Common myeloid progenitor, CD34-positive (primary cell): ENCODE results near the gene MEN1.

Experiments
- CTCF ChIA-PET: fragments of 350-600 bp; sonication (Branson Sonifier 250); formaldehyde crosslinking; loops from one replicate; lab custom pipeline; 2021; ENCODE audit warnings: antibody characterized with exemption; lab: Charles Lee
- POLR2A ChIA-PET: fragments of 350-600 bp; sonication (Branson Sonifier 250); formaldehyde crosslinking; loops from one replicate; lab custom pipeline; 2021; ENCODE audit warnings: antibody characterized with exemption; lab: Charles Lee
- DNase-seq, 3 donors: peaks; one replicate each; pipeline versions ENCODE4 v3.0.0 to v3.0.0-alpha.2; 2013
- H3K27ac ChIP-seq, 2 experiments: 1 replicate in 1 of 2; 2 replicates in 1 of 2; pipeline ENCODE4 v1.7.0; 2013; ENCODE audit warnings: inconsistent platforms in 2 of 2, low read length in 2 of 2, mild to moderate bottlenecking in 2 of 2, low read depth in 1 of 2, moderate library complexity in 1 of 2; ENCODE audit not compliant: severe bottlenecking in 2 of 2, insufficient read depth in 1 of 2, poor library complexity in 1 of 2
- H3K27me3 ChIP-seq, 5 experiments: replicated peaks in 2 of 5; 1 replicate in 3 of 5; 2 replicates in 2 of 5; pipeline versions ENCODE4 v1.6.1 to v1.7.0; 2013; ENCODE audit warnings: low read length in 4 of 5, mild to moderate bottlenecking in 2 of 5, moderate library complexity in 2 of 5, inconsistent platforms in 1 of 5; ENCODE audit not compliant: insufficient read depth in 5 of 5, control insufficient read depth in 4 of 5
- H3K36me3 ChIP-seq, 4 experiments: 1 replicate in 2 of 4; 2 replicates in 2 of 4; pipeline versions ENCODE4 v1.6.1 to v1.7.0; 2013; ENCODE audit warnings: low read length in 3 of 4, control low read depth in 1 of 4, mild to moderate bottlenecking in 1 of 4; ENCODE audit not compliant: control insufficient read depth in 4 of 4, insufficient read depth in 4 of 4
- H3K4me1 ChIP-seq, 4 experiments: 1 replicate in 3 of 4; 2 replicates in 1 of 4; pipeline versions ENCODE4 v1.6.1 to v1.7.1; 2013; ENCODE audit warnings: low read length in 3 of 4, mild to moderate bottlenecking in 3 of 4, control low read depth in 1 of 4, inconsistent platforms in 1 of 4, moderate library complexity in 1 of 4; ENCODE audit not compliant: control insufficient read depth in 4 of 4, insufficient read depth in 4 of 4; ENCODE audit errors: control extremely low read depth in 1 of 4
- H3K4me3 ChIP-seq, 7 experiments: 1 replicate in 4 of 7; 2 replicates in 3 of 7; pipeline versions ENCODE4 v1.5.1 to v1.7.0; 2013; ENCODE audit warnings: mild to moderate bottlenecking in 7 of 7, low read length in 6 of 7, moderate library complexity in 6 of 7, inconsistent platforms in 2 of 7, low read depth in 2 of 7, control low read depth in 1 of 7; ENCODE audit not compliant: insufficient read depth in 4 of 7, control insufficient read depth in 1 of 7; ENCODE audit errors: extremely low read depth in 1 of 7
- H3K9me3 ChIP-seq, 5 experiments: 1 replicate in 4 of 5; 2 replicates in 1 of 5; pipeline versions ENCODE4 v1.6.1 to v1.7.1; 2013; ENCODE audit warnings: low read length in 4 of 5, mild to moderate bottlenecking in 2 of 5, inconsistent platforms in 1 of 5, low read depth in 1 of 5, moderate library complexity in 1 of 5; ENCODE audit not compliant: control insufficient read depth in 4 of 5, insufficient read depth in 2 of 5; ENCODE audit errors: control extremely low read depth in 1 of 5
- WGBS: methylation state at CpG from one replicate; pipeline ENCODE4 v1.1.5; 2013; ENCODE audit not compliant: insufficient coverage; 5-methylcytosine and 5-hydroxymethylcytosine counted together

The MEN1 gene

DNA sequence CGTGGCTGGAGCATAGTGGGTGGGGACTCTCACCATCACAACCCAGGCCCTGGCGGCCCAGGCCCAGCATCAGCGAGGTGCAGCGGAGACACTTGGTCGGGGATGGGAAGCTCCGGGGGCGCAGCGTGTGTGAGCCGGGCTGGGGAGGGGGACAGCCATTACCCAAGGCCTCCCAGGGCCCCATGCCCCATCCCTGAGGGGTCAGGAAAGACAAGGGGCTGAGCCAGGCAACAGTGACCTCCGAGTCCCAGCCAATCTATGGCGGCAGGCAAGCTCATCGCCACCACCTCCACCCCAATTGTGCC is 22.8 kb upstream of the MEN1 start:
- CTCF ChIA-PET, result interaction anchor here (0.9 kb wide), 1 partner anchor 20 kb away, joined by 3 read pairs; no protein-coding TSS in a partner anchor

DNA sequence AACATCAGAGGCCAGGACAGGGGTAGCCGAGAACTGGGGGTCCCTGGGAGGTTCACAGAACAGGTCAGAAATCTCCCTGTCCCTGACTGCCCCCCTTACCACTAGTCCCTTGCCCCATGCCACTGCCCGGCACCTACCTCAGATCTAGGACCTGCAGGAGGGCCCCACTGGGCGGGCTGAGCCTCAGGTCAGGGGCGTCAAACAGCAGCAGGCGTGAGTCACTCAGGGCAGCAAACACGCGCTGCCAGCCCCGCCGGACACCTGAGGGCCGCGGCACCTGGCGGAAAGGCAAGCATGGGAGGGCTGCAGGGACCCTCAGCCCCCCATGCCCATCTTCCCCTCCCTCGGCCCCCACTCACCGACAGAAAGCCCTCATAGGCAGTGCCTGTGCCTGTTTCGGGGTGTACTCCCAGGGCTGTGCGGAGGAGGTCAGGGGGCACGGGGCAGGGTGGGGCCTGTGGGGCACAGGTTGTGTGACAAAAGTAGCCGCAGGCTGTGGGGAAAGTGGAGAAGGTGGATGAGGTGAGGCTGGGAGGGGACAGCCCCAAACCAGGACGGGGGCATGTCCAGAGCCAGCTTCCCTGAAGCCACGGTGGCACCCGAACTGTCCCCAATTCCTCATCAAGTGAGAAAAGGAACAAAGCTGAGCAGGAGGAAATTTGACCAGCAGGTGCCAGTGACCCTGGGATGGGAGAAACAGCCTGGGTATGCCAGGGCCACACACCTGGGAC is 22.3 kb upstream of the MEN1 start:
- POLR2A ChIA-PET, result no interaction called here
- DNase-seq, result no peak
- WGBS, result 96% methylated on average over 20 of the region's 21 CpGs

More for the DNA sequence above, 22.8 kb upstream of the MEN1 start:
- WGBS, result 99% methylated on average over 10 of the region's 12 CpGs
- Histone ChIP-seq H3K9me3 (no peaks in the 10 kb centered on the region), H3K4me1 (peaks cover 0 to 4% (median 0%) of the 10 kb centered on the region in 4 experiments), H3K27me3 (no peaks in the 10 kb centered on the region), H3K36me3 (peaks cover 0 to 44% (median 8%) of the 10 kb centered on the region in 4 experiments), H3K4me3 (no peak overlapping the region), H3K27ac (no peak overlapping the region)
- POLR2A ChIA-PET, result no interaction called here
- no peak for DNase-seq

DNA sequence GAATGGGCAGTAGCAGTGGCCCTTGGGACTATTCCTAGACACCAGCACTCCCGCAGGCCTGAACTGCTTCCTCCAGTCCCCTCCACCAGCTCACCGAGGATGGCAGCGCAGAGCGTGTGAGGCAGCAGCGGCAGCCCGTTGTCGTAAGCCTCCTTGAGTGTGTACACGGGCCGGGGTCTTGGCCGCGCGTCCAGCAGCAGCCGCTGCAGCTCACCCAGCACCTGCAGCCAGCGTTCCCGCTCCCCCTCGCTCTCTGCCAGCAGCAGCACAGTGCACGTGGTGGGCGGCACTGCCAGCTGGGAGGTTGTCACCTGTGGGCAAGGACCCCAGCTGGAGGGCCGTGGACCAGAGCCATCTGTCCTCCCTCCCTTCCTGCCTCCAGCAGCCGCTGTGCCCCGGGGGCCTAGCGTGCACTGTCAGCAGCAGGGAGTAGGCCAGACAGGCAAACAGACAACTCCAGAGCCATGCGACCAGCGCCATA is 21.1 kb upstream of the MEN1 start:
- 97% methylated on average over 21 of the region's 24 CpGs for WGBS
- DNase-seq, result no peak
- no peaks in the 10 kb centered on the region for H3K27me3 ChIP-seq
- ChIA-PET CTCF (interaction anchor here (0.9 to 1.2 kb wide), 2 partner anchors 9 to 13 kb away, joined by 3 read pairs; no protein-coding TSS in a partner anchor), POLR2A (no interaction called here)
- no peaks in the 10 kb centered on the region for H3K9me3 ChIP-seq
- no peaks in the 10 kb centered on the region for H3K4me1 ChIP-seq
- no peak overlapping the region for H3K27ac ChIP-seq
- no peak overlapping the region for H3K4me3 ChIP-seq
- H3K36me3 ChIP-seq, result peaks cover 0 to 47% (median 10%) of the 10 kb centered on the region in 4 experiments

More for the DNA sequence above, 22.3 kb upstream of the MEN1 start:
- CTCF ChIA-PET, result no interaction called here
- Histone ChIP-seq H3K9me3 (no peaks in the 10 kb centered on the region), H3K27ac (no peak overlapping the region), H3K36me3 (peaks cover 0 to 42% (median 8%) of the 10 kb centered on the region in 4 experiments), H3K4me1 (peaks cover 0 to 4% (median 0%) of the 10 kb centered on the region in 4 experiments), H3K27me3 (no peaks in the 10 kb centered on the region), H3K4me3 (no peak overlapping the region)

DNA sequence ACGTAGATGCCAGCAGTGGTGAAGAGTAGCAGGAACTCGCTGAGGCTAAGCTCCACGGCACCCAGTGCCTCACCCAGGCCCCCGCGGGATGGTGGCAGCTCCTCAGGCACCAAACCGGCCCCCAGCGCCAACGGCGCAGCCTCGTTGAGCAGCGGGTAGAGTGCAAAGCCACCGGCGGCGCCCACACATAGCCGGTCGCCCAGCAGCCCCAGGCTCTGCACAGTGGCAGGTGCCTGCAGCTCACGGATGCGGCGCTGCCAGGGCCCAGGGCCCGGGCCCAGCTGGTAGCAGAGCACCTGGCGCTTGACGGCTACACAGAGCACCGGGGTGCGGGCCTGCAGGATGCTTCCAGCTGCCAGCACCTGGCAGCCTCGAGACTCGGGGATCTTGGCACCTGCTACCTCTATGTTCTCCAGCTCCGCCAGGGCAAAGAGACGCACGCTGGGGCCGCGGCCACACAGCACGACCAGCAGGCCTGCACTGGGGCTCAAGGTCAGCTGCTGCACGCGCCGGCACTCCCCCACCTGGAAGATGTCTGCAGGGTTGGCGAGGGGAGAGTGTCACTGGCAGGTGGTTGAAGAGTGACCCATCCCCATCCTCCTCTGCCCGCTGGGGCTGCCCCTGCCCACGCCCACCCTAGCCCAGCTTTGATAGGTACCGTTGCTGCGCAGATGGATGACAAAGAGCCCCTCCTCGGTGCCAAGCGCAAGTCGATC is 19.3 kb upstream of the MEN1 start:
- WGBS, result 94% methylated on average over 41 of the region's 43 CpGs
- CTCF ChIA-PET, result interaction anchor here (1.1 to 1.4 kb wide), 3 partner anchors 11 to 40 kb away, joined by 3 read pairs; no protein-coding TSS in a partner anchor
- H3K27me3 ChIP-seq, result no peaks in the 10 kb centered on the region
- H3K36me3 ChIP-seq, result peaks cover 0 to 45% (median 10%) of the 10 kb centered on the region in 4 experiments
- no peak overlapping the region for H3K27ac ChIP-seq
- H3K9me3 ChIP-seq, result no peaks in the 10 kb centered on the region
- no peak overlapping the region for H3K4me3 ChIP-seq
- no peak for DNase-seq
- POLR2A ChIA-PET, result interaction anchor here (0.6 kb wide), 1 partner anchor 669 kb away, joined by 3 read pairs; the partner anchor contains the start of gene MALAT1
- no peaks in the 10 kb centered on the region for H3K4me1 ChIP-seq

DNA sequence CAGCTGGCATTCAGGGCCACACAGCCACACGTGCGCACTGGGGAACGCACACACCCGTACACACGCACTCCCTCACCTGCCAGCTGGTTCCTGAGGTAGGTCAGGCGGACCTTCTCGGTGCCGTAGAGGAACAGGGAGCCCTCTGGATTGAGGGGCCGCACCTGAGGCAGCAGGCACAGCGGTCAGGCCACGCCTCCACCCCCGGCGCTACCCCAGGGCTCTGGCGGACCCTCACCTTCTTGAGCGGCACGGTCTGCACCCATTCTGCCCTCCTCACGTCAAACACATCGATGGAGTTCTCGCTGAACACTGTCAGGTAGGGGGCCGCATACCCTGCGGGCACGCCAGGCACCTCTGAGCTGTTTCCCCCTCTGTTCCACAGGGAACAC is 17.1 kb upstream of the MEN1 start:
- Histone ChIP-seq H3K36me3 (peaks cover 0 to 31% (median 9%) of the 10 kb centered on the region in 4 experiments), H3K4me1 (no peaks in the 10 kb centered on the region), H3K27ac (no peak overlapping the region), H3K27me3 (no peaks in the 10 kb centered on the region), H3K4me3 (no peak overlapping the region), H3K9me3 (no peaks in the 10 kb centered on the region)
- CTCF ChIA-PET, result interaction anchor here (0.9 to 1.1 kb wide), 2 partner anchors 13 to 39 kb away, joined by 3 to 4 read pairs; no protein-coding TSS in a partner anchor
- 99% methylated on average over 20 of the region's 22 CpGs for WGBS
- DNase-seq, result no peak
- POLR2A ChIA-PET, result no interaction called here

DNA sequence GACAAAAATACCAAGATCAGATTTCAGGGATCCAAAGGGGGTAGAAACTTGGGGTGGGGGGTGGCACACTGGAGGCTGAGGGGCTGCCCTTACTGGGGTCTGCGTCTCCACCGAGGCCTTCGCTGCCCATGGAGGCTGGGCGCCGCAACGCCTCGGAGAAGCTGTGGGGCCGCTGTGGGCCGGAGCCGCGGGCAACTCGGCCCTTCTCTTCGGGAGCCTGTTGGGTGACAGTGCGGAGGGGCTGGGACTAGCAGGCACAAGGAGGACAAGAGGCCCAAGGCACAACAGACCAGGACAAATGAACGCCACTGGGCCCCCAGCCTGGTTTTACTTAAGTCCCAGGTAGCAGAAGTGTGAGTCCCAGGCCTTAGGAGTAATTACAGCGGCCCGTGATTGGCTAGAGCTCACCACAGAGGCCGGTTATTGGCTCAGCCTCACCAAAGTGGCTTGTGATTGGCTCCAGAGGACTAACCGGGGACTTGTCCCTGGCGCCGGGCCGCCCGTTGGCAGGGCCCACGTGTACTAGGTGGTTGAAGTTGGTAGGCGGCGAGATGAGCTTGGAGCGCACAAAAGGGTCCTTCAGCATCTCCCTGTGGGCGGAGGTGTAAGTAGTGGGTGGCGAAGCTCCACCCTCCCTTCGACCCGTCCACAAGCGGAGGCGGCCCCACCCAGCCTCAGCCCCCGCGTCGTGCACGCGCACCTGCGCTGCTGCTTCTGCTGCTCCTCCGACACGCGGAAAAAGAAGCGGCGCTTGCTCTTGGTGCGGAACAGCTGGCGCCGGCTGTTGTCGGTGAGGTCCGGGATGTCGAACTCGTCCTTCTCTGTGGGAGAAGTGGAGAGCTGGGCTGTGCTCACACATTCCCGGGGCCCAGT is 16.5 kb upstream of the MEN1 start:
- CTCF ChIA-PET, result interaction anchor here (0.9 to 1.1 kb wide), 2 partner anchors 14 to 39 kb away, joined by 3 to 4 read pairs; no protein-coding TSS in a partner anchor
- WGBS, result 99% methylated on average over 42 of the region's 52 CpGs
- POLR2A ChIA-PET, result no interaction called here

More for the DNA sequence above, 16.5 kb upstream of the MEN1 start:
- peaks cover 0 to 26% (median 8%) of the 10 kb centered on the region in 4 experiments for H3K36me3 ChIP-seq
- no peaks in the 10 kb centered on the region for H3K4me1 ChIP-seq
- H3K9me3 ChIP-seq, result no peaks in the 10 kb centered on the region
- no peak overlapping the region for H3K4me3 ChIP-seq
- no peak overlapping the region for H3K27ac ChIP-seq
- H3K27me3 ChIP-seq, result no peaks in the 10 kb centered on the region
- no peak for DNase-seq
